Natural killer cell treated with Interleukin-12 subunit alpha and Interleukin-12 subunit beta and Interleukin-15 and Interleukin-18, amount 100 ng/mL, for 72 hours (primary cell): ENCODE results near the gene HNMT. TPM values are rescaled to one million over a fixed set of nuclear protein-coding genes. Genes with fewer than 3 reads are reported as not detected.

Experiments used
- ATAC-seq, 2 donors: fragments of 150-1000 bp; cut with Tn5 transposase in 1 of 2; sonication (Bioruptor Pico), chemical (Tn5 transposase) in 1 of 2; 2 replicates each; pipeline ENCODE4 v1.10.0; 2021
- DNase-seq: peaks from one replicate; pipeline ENCODE4 v3.0.0; 2022; ENCODE audit warnings: low spot score
- H3K27ac Mint-ChIP-seq, 2 donors: 1 replicate in 1 of 2; 2 replicates in 1 of 2; pipeline ENCODE4 v1.8.0; 2022; ENCODE audit warnings: mixed read lengths in 2 of 2, mild to moderate bottlenecking in 1 of 2, moderate library complexity in 1 of 2
- H3K27me3 Mint-ChIP-seq, 2 donors: 1 replicate in 1 of 2; 2 replicates in 1 of 2; pipeline ENCODE4 v1.8.0; 2022; ENCODE audit warnings: mixed read lengths in 2 of 2
- H3K36me3 Mint-ChIP-seq: one replicate; pipeline ENCODE4 v1.8.0; 2022; ENCODE audit warnings: mixed read lengths
- H3K4me1 Mint-ChIP-seq, 2 donors: 1 replicate in 1 of 2; 2 replicates in 1 of 2; pipeline ENCODE4 v1.8.0; 2022; ENCODE audit warnings: low read depth in 2 of 2, mixed read lengths in 2 of 2, mild to moderate bottlenecking in 1 of 2
- H3K4me3 Mint-ChIP-seq: one replicate; pipeline ENCODE4 v1.8.0; 2022; ENCODE audit warnings: mixed read lengths
- H3K9me3 Mint-ChIP-seq: 2 replicates; pipeline ENCODE4 v1.8.0; 2022; ENCODE audit warnings: mixed read lengths
- total RNA-seq, 2 donors: library from RNA; stranded (reverse); gene quantifications; one replicate each; pipeline ENCODE4 v1.2.3, GENCODE V29; 2022

Gene HNMT
- total RNA-seq, 2 donors from 2014 or later: not detected

GRCh38 chr2:138018866-138019688 lies 54.8 kb downstream of the HNMT start:
- DNase-seq: no peak
- no peak for ATAC-seq
- Mint-ChIP-seq H3K36me3 (no peaks in the 10 kb centered on the region), H3K9me3 (peaks cover 2% of the 10 kb centered on the region), H3K27ac (no peak overlapping the region), H3K27me3 (no peaks in the 10 kb centered on the region), H3K4me3 (no peak overlapping the region), H3K4me1 (no peaks in the 10 kb centered on the region)

DNA sequence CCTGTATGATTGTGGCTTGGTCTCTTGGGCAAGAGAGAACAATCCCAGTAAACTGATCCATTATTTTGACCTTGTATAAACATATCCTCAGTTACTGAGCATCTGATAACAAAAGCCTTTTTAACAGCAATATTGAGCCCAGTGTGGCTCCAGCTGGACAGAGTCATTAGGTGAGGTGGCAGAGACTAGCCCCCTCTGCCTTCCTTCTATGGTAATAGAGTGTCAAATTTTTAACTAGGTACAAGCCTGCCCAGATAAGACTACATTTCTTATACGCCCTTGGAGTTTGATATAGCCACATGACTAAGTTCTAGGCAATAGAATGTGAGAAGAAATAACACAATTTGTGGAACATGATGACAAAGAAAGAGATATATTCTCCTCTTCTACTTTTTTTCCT lies 56.2 kb downstream of the HNMT start:
- peaks cover 2% of the 10 kb centered on the region for H3K9me3 Mint-ChIP-seq
- DNase-seq: no peak
- H3K27ac Mint-ChIP-seq: no peak overlapping the region
- H3K4me1 Mint-ChIP-seq: no peaks in the 10 kb centered on the region
- H3K4me3 Mint-ChIP-seq: no peak overlapping the region
- H3K27me3 Mint-ChIP-seq: no peaks in the 10 kb centered on the region
- H3K36me3 Mint-ChIP-seq: no peaks in the 10 kb centered on the region
- no peak for ATAC-seq

GRCh38 chr2:138021154-138021553 lies 56.9 kb downstream of the HNMT start:
- no peak for DNase-seq
- Mint-ChIP-seq H3K27me3 (no peaks in the 10 kb centered on the region), H3K9me3 (peaks cover 2% of the 10 kb centered on the region), H3K36me3 (no peaks in the 10 kb centered on the region), H3K4me1 (no peaks in the 10 kb centered on the region), H3K27ac (no peak overlapping the region), H3K4me3 (no peak overlapping the region)
- ATAC-seq: no peak

- Mint-ChIP-seq H3K4me1 (no peaks in the 10 kb centered on the region), H3K27ac (no peak overlapping the region), H3K4me3 (no peak overlapping the region), H3K36me3 (no peaks in the 10 kb centered on the region), H3K9me3 (peaks cover 2% of the 10 kb centered on the region), H3K27me3 (no peaks in the 10 kb centered on the region)
- no peak for ATAC-seq
- no peak for DNase-seq
Measured at GRCh38 chr2:138023298-138023697, 59.0 kb downstream of the HNMT start.

- Mint-ChIP-seq H3K4me1 (no peaks in the 10 kb centered on the region), H3K4me3 (no peak overlapping the region), H3K36me3 (no peaks in the 10 kb centered on the region), H3K9me3 (peaks cover 2% of the 10 kb centered on the region), H3K27ac (no peak overlapping the region), H3K27me3 (no peaks in the 10 kb centered on the region)
- DNase-seq (no peak), ATAC-seq (no peak)
Measured at GRCh38 chr2:138023976-138024375, 59.7 kb downstream of the HNMT start.

DNA sequence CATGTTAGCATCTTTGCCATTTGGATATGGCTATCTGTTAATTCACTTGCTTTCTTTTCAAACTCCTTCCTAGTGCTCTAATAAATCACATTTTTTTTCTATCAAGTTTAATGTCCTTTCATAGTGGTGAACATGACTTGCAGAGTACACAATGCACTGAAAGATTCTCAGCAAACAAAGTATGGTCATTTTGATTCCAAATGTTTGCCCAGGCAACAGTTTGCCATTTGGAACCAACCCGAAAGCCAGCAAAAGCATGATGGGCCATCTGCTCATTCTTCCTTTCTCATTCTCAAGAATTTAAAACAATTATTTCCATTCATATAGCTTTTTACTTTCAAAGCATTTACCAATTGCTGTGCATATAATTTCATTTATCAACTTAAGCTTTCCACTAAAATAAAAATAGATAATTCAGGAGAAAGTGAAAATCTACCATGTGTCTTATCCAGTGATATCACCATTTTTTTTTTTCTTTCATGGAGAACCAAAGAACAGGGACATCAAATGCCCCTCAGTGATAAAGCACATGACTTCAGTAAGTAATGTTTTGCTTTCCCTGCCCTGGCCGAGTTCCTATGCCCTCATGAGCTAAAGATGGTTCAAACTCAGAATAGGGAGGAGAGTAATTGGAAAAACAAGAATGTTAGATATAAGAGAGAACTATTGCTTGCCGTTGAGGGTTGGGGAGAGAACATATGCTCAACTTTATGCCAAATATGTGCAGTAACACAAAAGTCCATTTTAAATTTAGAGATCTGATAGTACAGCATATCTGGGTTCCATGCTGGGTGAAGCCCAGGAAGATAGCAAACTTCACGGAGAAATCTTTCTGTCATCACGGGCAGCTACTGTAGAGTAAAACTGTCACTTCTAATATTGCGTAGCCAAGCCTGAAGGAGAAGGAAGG lies 62.1 kb downstream of the HNMT start:
- ATAC-seq: no peak

GRCh38 chr2:138028538-138028937 lies 64.3 kb downstream of the HNMT start:
- Mint-ChIP-seq H3K4me3 (no peak overlapping the region), H3K4me1 (no peaks in the 10 kb centered on the region), H3K36me3 (no peaks in the 10 kb centered on the region), H3K27ac (no peak overlapping the region), H3K27me3 (no peaks in the 10 kb centered on the region), H3K9me3 (no peaks in the 10 kb centered on the region)
- DNase-seq: no peak
- ATAC-seq: no peak

More for the DNA sequence above, 62.1 kb downstream of the HNMT start:
- Mint-ChIP-seq H3K27me3 (no peaks in the 10 kb centered on the region), H3K4me1 (no peaks in the 10 kb centered on the region), H3K9me3 (peaks cover 2% of the 10 kb centered on the region), H3K4me3 (no peak overlapping the region), H3K36me3 (no peaks in the 10 kb centered on the region), H3K27ac (no peak overlapping the region)
- DNase-seq: no peak

DNA sequence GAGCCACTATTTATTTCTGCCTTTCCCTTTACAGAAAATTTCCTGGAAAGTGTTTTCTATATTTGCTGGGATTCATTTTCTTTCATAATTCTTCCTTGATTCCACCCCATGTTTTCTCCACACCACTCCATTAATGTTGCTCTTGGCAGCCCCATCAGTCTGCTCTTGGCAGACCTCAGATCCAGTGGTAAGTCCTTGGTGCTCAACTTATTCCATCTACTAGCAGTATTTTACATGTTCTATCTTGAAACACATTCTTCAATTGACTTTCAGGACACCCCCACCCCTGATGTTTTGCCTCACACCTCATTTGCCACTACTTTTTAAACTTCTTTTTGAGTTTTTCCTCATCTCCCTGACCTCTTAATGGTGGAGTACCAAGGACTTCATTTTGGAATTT lies 65.0 kb downstream of the HNMT start:
- Mint-ChIP-seq H3K36me3 (no peaks in the 10 kb centered on the region), H3K4me3 (no peak overlapping the region), H3K27me3 (no peaks in the 10 kb centered on the region), H3K27ac (no peak overlapping the region), H3K9me3 (no peaks in the 10 kb centered on the region), H3K4me1 (no peaks in the 10 kb centered on the region)
- ATAC-seq (no peak), DNase-seq (no peak)

DNA sequence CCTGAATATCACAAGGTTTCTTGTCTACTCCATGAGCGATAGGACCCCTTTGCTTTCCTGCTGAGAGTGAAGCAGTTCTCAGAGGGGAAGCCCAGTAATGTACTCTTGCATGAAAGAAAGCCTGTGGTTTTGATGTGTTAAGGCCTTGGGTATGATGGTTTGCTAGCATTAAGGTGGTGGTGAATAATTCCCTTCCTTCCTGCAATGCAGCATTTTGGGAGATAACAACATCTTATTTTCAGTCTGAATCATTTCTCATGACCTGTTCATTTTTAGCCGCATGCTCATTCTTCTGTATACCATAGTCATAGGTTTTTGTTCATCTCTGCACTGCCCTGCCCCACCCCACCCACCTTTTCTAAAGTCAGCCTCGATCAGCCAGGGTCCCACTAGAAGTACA lies 66.2 kb downstream of the HNMT start:
- no peaks in the 10 kb centered on the region for H3K9me3 Mint-ChIP-seq

DNA sequence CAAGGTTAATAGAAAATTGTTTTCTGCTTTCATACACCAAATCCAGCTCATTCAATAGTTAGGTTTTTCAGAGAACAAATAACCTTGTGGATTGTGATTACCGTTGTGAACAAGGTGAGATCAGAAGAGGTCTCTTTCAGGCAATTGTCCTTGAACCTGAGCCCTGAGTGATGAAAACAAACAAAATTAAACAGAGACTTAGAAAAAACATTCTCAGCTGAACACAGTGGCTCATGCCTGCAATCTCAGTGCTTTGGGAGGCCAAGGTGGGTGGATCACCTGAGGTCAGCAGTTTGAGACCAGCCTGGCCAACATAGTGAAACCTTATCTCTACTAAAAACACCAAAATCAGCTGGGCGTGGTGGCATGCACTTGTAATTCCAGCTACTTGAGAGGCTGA lies 68.1 kb downstream of the HNMT start:
- Mint-ChIP-seq H3K4me3 (no peak overlapping the region), H3K36me3 (no peaks in the 10 kb centered on the region), H3K27ac (no peak overlapping the region), H3K4me1 (no peaks in the 10 kb centered on the region), H3K9me3 (peaks cover 5% of the 10 kb centered on the region), H3K27me3 (no peaks in the 10 kb centered on the region)
- ATAC-seq (no peak), DNase-seq (no peak)

More for the DNA sequence above, 66.2 kb downstream of the HNMT start:
- H3K4me3 Mint-ChIP-seq: no peak overlapping the region
- H3K27me3 Mint-ChIP-seq: no peaks in the 10 kb centered on the region
- H3K4me1 Mint-ChIP-seq: no peaks in the 10 kb centered on the region
- no peak overlapping the region for H3K27ac Mint-ChIP-seq
- DNase-seq: no peak
- no peak for ATAC-seq
- H3K36me3 Mint-ChIP-seq: no peaks in the 10 kb centered on the region

- ATAC-seq: no peak
- DNase-seq: no peak
- Mint-ChIP-seq H3K27ac (no peak overlapping the region), H3K4me1 (no peaks in the 10 kb centered on the region), H3K9me3 (peaks cover 5% of the 10 kb centered on the region), H3K36me3 (no peaks in the 10 kb centered on the region), H3K27me3 (no peaks in the 10 kb centered on the region), H3K4me3 (no peak overlapping the region)
Measured at GRCh38 chr2:138034536-138034935, 70.3 kb downstream of the HNMT start.

DNA sequence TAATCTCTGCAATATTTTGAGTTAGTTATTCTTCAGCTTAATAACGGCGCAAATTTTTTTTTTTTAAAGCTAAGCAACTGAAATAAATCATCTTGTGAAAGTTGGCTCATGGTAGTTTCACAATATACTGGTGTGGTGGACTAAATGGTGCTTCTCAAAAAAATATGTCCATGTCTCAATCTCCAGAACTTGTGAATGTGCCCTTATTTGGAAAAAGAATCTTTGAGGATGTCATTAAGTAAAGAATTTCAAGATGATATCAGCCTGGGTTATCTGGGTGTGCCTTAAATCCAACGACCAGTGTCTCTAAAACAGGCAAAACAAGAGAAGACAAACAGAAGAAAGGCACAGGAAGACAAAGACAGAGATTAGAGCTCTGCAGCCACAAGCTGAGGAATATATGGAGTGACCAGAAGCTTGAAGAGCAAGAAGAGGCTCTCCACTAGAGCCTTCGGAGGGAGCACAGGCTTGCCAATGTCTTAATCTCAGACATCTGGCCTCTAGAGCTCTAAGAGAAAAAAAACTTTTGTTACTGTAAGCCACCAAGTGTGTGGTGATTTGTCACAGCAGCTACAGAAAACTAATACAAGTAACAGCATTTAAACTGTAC lies 71.4 kb downstream of the HNMT start:
- Mint-ChIP-seq H3K9me3 (peaks cover 5% of the 10 kb centered on the region), H3K27ac (no peak overlapping the region), H3K27me3 (no peaks in the 10 kb centered on the region)

DNA sequence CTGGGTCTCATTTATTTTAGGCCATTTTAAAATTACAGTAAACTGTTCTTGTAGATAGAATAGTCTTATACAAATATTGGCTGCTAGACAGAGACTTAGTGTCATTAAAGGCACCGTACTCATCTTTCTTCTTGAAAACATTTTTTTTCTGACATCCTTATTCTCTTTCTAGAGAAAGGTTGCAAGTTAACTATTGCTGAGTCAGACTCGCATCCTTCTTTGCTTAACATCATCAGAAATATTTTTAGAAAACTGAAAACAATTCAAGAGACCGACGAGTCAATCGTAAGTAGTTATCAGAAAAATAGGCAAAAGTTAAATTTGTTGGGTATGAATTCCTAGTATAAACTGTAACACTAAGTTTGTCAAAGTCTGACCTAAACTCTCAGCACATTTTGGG lies 72.2 kb downstream of the HNMT start:
- Mint-ChIP-seq H3K36me3 (no peaks in the 10 kb centered on the region), H3K27me3 (no peaks in the 10 kb centered on the region), H3K4me1 (no peaks in the 10 kb centered on the region), H3K27ac (no peak overlapping the region), H3K4me3 (no peak overlapping the region), H3K9me3 (peaks cover 8% of the 10 kb centered on the region)
- no peak for DNase-seq
- ATAC-seq: no peak

More for the DNA sequence above, 71.4 kb downstream of the HNMT start:
- Mint-ChIP-seq H3K4me3 (no peak overlapping the region), H3K4me1 (no peaks in the 10 kb centered on the region), H3K36me3 (no peaks in the 10 kb centered on the region)
- no peak for ATAC-seq
- no peak for DNase-seq

GRCh38 chr2:138037090-138037489 lies 72.8 kb downstream of the HNMT start:
- no peaks in the 10 kb centered on the region for H3K4me1 Mint-ChIP-seq
- H3K4me3 Mint-ChIP-seq: no peak overlapping the region
- no peak overlapping the region for H3K27ac Mint-ChIP-seq
- ATAC-seq: no peak
- no peaks in the 10 kb centered on the region for H3K36me3 Mint-ChIP-seq
- peaks cover 8% of the 10 kb centered on the region for H3K9me3 Mint-ChIP-seq
- H3K27me3 Mint-ChIP-seq: no peaks in the 10 kb centered on the region
- no peak for DNase-seq
